Hematopoietic multipotent progenitor cell treated with erythropoietin and hydrocortisone succinate and interleukin-3 and kit ligand, for 15 days (in vitro differentiated cells): ENCODE data around the gene SUCLG2.
A peak's percentile ranks its signal among the peaks of the same experiment; 100 is the strongest.

Source experiments
- DNase-seq: peaks from one replicate; pipeline ENCODE4 v3.0.0-alpha.2; 2015; ENCODE audit warnings: low spot score

The SUCLG2 gene, protein sequence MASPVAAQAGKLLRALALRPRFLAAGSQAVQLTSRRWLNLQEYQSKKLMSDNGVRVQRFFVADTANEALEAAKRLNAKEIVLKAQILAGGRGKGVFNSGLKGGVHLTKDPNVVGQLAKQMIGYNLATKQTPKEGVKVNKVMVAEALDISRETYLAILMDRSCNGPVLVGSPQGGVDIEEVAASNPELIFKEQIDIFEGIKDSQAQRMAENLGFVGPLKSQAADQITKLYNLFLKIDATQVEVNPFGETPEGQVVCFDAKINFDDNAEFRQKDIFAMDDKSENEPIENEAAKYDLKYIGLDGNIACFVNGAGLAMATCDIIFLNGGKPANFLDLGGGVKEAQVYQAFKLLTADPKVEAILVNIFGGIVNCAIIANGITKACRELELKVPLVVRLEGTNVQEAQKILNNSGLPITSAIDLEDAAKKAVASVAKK

DNA sequence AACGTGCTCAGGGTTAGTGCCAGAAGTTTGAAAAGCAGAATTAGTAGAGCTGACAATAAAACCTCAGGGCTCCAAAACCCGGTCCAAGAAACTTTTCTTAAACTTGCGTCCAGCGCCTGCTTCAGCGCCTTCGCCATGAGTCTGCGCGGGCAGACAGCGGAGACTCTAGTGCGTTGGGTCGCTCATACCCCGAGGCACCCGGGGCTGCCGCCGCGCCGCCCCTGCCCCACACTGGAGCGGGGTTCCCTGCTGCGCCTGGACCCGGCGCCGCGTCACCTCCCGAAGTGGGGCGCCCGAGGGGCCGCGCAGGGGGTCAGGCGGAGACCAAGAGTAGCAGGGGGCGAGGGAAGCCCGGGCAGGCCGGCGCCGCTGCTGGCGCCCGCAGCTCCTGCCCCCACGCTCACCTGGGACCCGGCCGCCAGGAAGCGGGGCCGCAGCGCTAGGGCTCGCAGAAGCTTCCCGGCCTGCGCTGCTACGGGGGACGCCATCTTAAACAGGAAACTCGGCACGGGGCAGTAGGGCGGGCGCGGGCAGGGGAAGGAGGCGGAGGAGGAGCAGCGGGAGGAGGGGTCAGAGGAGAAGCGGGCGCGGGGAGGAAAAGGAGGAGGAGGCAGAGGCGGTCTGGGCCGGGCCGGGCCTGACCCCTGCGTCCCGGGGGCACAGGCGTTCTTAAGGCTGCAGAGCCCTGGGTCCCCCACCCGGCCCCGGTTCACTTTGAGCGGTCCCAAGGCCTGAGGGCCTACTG lies at the start of gene SUCLG2:
Gene SUCLG2 (minus strand): TSS at position 514 of the 745 bp plus-strand sequence. CDS start 26 bp downstream, at position 488.
- peak; percentile 73 for DNase-seq

DNA sequence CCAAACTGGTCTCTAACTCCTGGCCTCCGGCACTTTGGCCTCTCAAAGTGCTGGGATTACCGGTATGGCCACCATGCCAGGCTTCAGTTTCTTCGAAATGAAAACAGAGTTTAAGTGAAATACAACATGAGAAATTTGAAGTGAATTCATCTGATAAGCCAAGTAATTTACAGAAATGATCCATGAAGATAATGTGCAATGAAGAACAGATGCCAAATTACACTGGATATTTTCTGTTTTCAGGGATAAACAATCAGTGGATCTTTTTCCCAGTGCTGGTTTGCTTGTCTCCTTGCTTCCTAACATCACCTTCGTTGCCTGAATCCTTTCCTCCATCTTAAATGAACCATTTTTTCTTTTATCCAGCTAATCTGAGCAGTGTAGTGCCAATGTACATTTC lies 46.2 kb upstream of the SUCLG2 start:
- no peak for DNase-seq

DNA sequence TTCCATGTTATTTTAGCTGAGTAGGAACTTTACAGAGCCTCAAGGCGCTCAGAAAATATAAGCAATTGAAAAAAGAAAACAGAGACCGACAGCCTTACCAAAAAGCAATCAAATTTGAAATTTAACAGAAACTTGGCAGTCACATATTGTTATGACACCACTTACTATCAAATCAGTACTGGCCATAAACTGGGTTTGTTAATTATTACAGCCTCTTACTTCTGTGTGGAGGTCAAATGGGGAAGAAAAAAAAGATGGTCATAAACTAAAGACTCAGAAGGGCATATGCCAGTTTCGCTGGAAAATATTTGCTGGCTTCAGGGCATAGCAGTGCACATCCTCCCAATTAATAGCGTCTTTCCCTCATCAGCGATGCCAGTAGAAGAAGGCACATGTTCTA lies 45.5 kb upstream of the SUCLG2 start:
- DNase-seq = no peak

DNA sequence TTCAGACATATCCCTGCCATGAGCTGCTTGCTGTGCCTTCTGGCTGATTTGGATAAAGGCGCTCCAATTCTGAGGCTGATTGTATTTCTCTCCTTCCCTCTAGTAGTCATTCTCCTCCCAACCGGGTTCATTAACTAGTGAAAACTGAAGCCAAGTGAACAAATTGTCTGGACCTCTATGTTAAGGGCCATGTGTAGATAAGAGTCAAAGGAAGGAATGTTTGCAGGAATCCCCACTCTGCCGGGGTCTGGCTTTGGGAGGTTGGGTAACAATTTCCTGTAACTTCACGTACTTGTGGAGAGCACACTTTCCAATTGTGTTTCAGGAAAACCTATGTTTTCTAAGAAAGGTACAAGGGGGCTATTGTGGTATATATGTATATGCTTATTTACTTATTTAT lies 38.2 kb upstream of the SUCLG2 start:
- DNase-seq = no peak

DNA sequence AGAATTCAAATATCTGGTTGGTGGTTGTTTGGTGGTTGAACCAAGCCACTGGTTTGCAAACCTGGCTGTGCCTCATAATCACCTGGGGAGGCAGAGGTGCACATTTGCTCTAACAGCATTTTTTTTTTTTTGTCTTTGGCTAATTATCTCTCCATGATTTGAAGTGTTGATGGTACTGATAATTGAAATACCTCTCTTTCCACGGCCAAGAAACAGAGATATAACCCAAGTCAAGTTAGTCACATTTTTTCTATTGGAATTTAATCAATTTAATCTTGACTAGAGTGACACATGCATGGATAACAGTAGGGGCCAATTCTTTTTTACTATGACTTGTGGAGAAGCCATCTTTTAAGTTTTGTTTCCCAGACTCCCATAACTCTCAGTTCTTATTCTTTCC lies 37.5 kb upstream of the SUCLG2 start:
- no peak for DNase-seq

DNA sequence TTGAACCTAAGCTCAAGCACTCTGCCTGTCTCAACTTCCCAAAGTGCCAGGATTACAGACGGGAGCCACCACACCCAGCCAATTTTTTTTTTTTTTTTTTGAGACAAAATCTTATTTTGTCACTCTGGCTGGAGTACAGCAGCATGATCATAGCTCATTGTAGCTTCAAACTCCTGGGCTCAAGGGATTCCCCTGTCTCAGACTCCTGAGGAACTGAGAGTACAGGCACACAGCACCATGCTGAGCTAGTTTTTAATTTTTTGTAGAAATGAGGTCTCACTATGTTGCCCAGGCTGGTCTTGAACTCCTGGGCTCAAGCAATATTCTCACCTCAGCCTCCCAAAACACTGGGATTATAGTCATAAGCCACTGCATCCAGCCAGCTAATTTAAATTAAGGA lies 36.8 kb upstream of the SUCLG2 start:
- no peak for DNase-seq

DNA sequence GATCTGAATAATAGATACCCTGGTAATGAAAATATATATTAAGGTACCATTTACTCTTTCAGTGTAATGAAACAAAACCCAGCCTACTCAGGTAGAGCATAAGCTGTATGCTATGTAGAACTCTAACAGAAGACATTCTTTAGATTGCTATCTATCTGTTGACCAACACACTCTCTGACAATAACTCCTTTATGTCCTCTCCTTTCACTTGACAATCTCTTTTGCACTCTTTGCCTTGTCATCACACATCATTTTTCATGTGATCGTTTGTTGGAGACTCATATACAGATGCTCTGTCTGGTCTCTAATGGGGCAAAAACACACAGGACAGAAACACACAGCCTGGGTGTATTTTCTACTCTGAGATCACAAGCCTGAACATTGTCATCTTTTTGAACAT lies 35.4 kb upstream of the SUCLG2 start:
- DNase-seq = no peak

DNA sequence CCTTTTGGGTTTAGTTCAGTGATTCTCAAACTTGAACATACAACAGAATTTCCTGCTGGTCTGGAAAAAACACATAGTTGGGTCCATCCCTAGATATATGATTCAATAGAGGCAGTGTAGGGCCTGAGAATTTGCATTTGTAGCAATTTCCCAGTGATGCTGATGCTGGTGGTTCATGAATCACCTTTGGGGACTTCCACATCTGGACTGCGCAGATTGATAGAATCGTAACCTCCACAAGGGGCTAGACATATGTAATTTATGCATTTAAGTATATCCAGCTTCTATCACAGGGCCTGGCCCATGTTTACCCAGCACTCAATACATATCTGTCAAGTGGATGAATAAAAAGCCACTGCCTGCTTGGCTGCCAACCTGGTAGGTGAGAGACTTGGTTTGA lies 33.8 kb upstream of the SUCLG2 start:
- DNase-seq = no peak

DNA sequence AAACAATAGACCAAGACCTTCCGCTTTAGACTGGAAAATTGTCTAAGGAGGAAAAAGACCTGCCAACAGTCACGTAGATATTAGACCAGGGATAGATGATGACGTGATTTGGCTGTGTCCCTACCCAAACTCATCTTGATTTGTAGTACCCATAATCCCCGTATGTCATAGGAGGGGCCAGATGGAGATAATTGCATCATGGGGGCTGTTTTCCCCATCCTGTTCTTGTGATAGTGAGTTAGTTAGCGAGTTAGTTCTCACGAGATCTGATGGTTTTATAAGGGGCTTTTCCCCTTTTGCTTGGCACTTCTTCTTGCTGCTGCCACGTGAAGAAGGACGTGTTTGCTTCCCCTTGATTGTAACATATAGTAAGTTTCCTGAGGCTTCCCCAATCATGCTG lies 31.7 kb upstream of the SUCLG2 start:
- DNase-seq = no peak

DNA sequence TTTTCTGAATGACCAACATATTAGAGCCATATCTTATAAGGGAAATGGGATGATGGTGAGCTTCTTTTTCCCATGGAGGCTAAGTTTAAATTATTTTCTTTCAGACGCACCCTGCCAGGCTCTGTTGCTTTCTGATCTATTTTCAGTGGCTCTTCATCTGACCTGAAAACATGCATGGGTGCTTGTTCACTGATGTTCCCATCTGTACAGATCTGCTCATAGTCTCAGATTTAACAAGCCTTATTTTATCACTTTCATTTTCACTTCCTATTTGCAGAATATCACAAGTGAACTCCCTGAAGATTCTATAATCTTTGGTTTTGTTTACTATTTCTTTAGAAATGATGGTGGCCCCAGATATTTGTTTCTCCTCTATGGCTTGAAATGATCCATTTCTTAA lies 31.1 kb upstream of the SUCLG2 start:
- no peak for DNase-seq

DNA sequence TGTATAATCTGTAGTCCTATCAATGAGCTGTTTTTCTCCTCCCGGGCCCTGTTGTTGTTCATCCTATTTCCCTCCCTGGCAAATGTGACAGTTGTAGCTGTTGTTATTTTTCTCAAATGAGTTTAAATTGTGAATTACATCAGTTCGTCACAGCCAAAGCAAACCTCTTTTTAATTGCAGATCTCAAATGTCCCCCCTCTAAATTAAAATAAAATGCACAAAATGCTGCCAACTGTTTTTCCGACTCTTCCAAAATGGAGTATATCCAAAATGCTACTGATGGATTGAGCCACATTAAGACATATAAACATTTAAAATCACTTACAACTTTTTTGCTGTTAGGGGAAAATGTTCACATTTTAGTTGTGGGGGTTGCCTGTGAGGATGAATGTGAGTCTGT lies 29.8 kb upstream of the SUCLG2 start:
- no peak for DNase-seq

DNA sequence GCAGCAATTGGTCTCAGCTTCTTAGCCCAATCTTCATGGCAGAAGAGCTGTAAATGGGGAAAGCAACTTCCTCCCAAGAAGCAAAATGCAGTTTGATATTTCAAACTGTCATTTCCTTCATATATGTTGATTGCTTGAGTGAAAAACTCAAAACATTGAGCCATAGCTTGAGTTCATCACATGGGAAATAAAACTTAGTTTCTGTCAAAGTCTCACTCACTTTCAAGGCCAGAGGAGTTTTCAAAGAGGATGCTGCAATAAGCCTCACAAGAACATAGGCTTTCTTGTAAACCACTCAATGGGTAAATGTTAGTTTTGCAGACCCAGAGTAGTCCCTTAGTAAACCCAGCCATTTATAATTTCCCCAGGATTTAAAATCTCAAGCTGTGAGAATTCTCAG lies 29.1 kb upstream of the SUCLG2 start:
- DNase-seq = no peak

DNA sequence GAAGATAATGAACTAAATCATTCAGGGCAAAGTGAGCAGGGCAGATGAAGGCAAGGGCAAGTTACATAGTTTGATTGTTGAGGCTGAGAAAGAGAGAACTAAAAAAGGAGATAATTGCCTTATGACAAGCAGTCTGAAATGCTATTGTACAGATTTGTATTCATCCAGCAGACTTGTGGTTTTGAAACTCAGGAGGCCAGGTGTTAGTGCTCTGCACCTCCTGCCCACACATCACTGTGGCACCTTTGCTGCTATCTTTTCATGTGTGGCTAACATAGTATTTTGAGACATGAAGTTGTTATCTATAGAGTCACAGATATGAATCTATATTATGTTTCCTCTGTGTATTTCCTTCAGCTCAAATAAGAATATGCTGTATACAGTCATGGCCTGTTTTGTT lies 24.3 kb upstream of the SUCLG2 start:
- no peak for DNase-seq

DNA sequence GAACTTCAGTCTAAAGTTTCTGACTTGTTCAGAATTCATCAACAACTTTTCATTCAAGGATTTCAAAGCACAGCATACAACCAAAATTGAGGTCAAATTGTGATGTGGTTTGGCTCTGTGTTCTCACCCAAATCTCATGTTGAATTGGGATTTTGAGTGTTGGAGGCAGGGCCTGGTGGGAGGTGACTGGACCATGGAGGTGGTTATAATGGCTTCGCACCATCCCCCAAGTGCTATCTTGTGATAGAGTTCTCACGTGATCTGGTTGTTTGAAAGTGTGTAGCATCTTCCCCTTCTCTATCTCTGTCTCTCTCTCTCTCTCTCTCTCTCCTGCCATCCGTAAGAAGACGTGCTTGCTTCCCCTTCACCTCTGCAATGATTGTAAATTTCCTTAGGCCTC lies 19.6 kb upstream of the SUCLG2 start:
- no peak for DNase-seq

DNA sequence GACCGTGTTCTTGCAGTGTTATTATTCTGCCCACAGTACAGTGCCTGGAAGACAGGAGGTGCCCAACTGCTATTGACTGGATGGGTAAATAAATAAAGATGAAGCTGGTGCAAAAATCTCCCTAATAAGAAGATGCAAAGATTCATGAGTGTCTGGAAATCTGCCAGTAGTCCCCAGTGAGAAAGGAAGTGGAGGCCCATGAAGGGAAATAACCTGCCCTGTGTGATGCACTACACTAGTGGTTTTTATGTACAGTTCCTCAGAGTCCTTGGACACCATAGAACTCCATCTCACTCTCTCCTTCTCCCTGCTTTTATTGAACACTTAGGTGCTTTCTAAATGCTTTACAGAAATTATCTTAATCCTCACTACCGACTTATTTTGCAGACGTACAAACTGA lies 8.3 kb upstream of the SUCLG2 start:
- no peak for DNase-seq

DNA sequence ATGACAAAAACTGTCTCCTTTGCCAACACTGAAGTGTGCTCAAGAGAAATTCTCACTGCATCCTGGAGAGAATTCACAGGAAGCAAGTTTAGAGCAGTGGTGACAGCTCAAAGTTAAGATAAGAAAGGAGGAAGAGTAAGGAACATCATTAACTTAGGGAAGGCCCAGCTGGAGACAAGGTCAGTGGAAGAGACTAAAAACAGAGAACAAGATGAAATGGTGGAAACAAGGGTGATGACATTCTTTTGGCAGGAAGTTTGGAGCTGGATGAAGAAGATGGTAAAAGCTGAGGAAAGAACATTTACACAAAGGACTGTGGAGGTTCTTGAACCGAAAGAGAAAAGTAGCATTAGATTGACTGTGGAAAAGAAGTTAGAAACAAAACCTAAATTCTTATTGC lies 6.7 kb upstream of the SUCLG2 start:
- no peak for DNase-seq

DNA sequence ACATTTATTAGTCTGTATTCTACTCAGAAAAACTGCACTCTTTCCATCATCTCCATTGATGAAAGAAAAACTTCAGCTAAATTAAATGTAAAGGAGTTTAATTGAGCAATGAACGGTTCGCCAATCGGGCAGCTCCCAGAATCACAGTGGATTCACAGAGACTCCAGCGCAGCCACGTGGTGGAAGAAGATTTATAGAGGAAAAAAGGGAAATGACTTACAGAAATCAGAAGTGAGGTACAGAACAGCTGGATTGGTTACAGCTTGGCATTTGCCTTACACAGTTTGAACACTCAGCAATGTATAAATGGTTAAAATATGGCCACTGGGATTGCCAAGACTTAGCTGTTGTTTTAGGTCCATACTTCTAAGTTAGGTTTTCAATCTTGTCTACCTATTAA lies 2.8 kb upstream of the SUCLG2 start:
- no peak for DNase-seq

DNA sequence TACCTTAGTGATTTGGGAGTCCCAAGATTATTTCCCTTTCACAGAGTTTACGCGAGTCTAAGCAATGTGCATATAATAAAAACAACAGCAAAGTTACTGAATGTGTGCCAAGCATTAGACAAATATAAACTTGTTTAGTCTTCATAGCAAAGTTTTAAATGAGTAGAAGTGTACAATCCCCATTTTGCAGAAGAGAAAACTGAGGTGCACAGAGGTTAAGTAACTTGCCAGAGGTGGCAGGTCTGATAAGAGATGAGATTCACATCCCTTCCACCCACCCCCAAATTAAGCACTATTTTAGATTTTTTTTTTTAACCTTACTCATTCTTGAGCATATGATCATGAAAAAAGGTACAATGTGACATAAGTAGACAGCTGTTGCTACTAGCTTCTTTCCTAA lies 2.2 kb upstream of the SUCLG2 start:
- no peak for DNase-seq

DNA sequence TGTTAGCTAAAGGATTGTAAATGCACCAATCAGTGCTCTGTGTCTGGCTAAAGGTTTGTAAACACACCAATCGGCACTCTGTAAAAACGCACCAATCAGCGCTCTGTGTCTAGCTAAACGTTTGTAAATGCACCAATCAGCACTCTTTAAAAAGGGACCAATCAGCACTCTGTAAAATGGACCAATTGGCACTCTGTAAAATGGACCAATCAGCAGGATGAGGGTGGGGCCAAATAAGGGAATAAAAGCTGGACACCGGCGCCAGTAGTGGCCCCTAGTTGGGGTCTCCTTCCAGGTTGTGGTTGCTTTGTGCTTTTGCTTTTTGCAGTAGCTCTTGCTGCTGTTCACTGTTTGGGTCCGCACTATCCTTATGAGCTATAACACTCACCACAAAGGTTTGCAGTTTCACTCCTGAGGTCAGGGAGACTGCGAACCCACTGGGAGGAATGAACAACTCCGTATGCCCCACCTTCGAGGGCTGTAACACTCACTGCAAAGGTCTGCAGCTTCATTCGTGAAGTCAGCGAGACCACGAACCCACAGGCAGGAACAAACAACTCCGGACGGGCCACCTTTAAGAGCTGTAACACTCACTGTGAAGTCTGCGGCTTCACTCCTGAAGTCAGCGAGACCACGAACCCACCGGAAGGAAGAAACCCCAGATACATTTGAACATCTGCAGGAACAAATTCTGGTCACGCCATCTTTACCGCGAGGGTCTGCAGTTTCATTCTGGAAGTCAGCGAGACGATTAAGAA lies 1.1 kb upstream of the SUCLG2 start:
- peak; percentile 61 for DNase-seq

DNA sequence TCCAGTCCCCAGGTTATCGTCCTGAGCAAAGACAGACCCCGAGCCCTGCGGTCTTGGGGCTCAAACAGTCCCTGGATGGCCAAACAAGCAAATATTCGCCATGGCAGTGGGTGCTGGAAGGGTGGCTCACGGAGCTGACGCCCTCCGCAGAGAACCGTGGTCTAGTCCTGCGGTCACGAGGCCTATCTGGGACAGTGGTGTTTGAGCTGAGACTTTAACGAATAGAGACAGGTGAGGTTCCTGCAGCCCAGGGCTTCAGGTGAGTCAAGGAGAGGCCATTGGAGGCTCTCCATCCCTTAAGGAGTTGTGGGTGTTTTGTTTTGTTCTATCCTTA lies 399 bp upstream of the SUCLG2 start:
- peak; percentile 6 for DNase-seq

DNA sequence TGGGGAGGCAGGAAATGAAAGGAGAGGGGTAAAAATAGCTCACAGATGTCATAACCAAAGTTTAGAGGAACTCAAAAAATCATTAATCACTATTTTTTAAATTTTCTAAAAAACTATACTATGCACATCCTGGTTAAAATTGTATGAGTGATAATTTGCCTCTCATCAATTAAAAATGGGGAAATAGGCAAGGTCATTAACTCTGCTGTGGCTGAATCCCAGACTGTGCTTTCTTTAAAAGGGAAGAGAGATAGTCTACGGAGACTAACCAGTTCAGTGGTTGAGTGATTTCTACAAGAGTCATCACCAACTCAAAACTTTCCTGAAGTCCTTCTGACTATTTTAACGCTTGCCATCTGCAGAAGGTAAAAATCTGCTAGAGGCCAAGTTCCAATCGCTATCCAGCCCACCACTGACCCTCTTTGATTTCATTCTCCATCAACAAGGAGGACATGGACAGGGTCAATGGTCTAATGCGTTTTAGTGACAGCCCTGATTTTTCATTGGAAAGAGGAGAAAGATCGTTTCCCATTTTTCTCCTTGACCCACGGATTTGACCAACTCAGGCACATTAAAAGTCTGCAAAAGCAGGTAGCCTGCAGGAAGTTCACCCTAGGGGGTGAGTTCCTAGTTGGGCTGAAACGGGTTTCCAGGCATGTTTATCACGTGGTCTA lies 850 bp downstream of the SUCLG2 start:
- DNase-seq = peak; percentile 14

DNA sequence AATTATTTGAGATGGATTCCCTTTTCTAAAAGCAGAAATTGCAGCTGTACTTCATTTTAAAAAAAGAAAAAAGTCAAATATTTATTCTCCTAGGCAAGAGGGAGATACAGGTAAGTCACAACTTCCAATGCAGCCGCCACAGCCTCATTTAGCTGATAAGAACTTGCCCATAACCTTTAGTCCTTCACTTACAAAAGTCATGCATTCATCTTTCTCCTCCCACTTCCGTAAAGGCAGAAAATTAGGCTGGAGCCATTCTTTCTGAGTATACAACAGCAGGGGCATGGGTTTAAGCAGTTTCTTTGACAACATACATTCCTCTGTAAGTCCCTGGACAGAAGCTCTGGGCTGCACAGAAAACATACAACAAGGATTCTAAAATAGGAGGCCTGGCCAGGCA lies 4.3 kb downstream of the SUCLG2 start:
- no peak for DNase-seq
